K562 (cell line): ENCODE results near the gene ZP3. TPM values are rescaled to one million over a fixed set of nuclear protein-coding genes. Genes with fewer than 3 reads are reported as not detected.
A peak's percentile ranks its signal among the peaks of the same experiment; 100 is the strongest.

ENCODE experiments used
- CHD4 ChIP-seq: fragments of 200-600 bp; sonication (generic); IDR thresholded peaks from 3 replicates; pipeline ENCODE4 v1.6.1; 2012; ENCODE audit warnings: low read depth, mild to moderate bottlenecking, mixed read lengths, low read length, inconsistent platforms; ENCODE audit not compliant: insufficient read depth, insufficient replicate concordance, poor library complexity, severe bottlenecking
- DEAF1 ChIP-seq: fragments of 450-650 bp; formaldehyde crosslinking; IDR thresholded peaks from 2 replicates; pipeline ENCODE4 v1.4.0; 2020; ENCODE audit warnings: mild to moderate bottlenecking, moderate library complexity
- DPF2 ChIP-seq: fragments of 450-650 bp; IDR thresholded peaks from 2 replicates; pipeline ENCODE4 v1.6.1; 2016
- KDM5B ChIP-seq: fragments of 200-600 bp; sonication (generic); IDR thresholded peaks from 2 replicates; pipeline ENCODE4 v1.6.1; 2012; ENCODE audit warnings: low read depth, mild to moderate bottlenecking, moderate library complexity, low read length, control low read depth, inconsistent platforms; ENCODE audit not compliant: insufficient replicate concordance
- MAFG ChIP-seq: fragments of 450-650 bp; conservative IDR thresholded peaks from 2 replicates; pipeline ENCODE4 v1.6.1; 2016; ENCODE audit warnings: missing genetic modification characterization, missing compliant biosample characterization
- MEF2A ChIP-seq: IDR thresholded peaks from 2 replicates; pipeline ENCODE4 v1.6.1; 2011; ENCODE audit warnings: low read depth, mild to moderate bottlenecking, low read length, moderate library complexity; ENCODE audit not compliant: control insufficient read depth
- POLR2G ChIP-seq: fragments of 200-400 bp; formaldehyde crosslinking; IDR thresholded peaks from 2 replicates; pipeline ENCODE4 v1.6.1; 2017; ENCODE audit warnings: low read depth, mild to moderate bottlenecking, antibody characterized with exemption, low read length, moderate library complexity
- POLR3G ChIP-seq: IDR thresholded peaks from 2 replicates; pipeline ENCODE4 v1.6.1; 2011; ENCODE audit not compliant: insufficient read length, insufficient replicate concordance; ENCODE audit errors: extremely low read depth
- SREBF2 ChIP-seq: sonication (generic); formaldehyde crosslinking; IDR thresholded peaks from 2 replicates; pipeline ENCODE4 v1.4.0; 2020; ENCODE audit warnings: mild to moderate bottlenecking, missing genetic modification reagents
- STAG1 ChIP-seq: sonication (generic); formaldehyde crosslinking; IDR thresholded peaks from 2 replicates; pipeline ENCODE4 v1.5.0; 2020; ENCODE audit warnings: missing genetic modification reagents, borderline replicate concordance
- THRAP3 ChIP-seq: fragments of 450-650 bp; IDR thresholded peaks from 2 replicates; pipeline ENCODE4 v1.6.1; 2016; ENCODE audit warnings: mild to moderate bottlenecking, inconsistent platforms, borderline replicate concordance
- ZEB2 ChIP-seq: fragments of 450-650 bp; IDR thresholded peaks from 2 replicates; pipeline ENCODE4 v1.6.1; 2016
- ZFP1 ChIP-seq: fragments of 450-650 bp; formaldehyde crosslinking; IDR thresholded peaks from 2 replicates; pipeline ENCODE4 v1.4.0; 2020; ENCODE audit warnings: mild to moderate bottlenecking, mixed read lengths
- ZFP36 ChIP-seq: fragments of 150-350 bp; IDR thresholded peaks from 2 replicates; pipeline ENCODE4 v1.6.1; 2018; ENCODE audit warnings: low read length, low read depth; ENCODE audit not compliant: partially characterized antibody
- ZFPM2 ChIP-seq: fragments of 250-450 bp; sonication (Bioruptor Pico); IDR thresholded peaks from 2 replicates; pipeline ENCODE4 v1.5.1; 2022; ENCODE audit warnings: mild to moderate bottlenecking
- ZNF239 ChIP-seq: fragments of 250-450 bp; sonication (Bioruptor Pico); IDR thresholded peaks from 2 replicates; pipeline ENCODE4 v1.4.0; 2020; ENCODE audit warnings: mild to moderate bottlenecking
- ZNF253 ChIP-seq: fragments of 250-450 bp; sonication (Bioruptor Pico); conservative IDR thresholded peaks from 2 replicates; pipeline ENCODE4 v1.6.1; 2021; ENCODE audit warnings: mild to moderate bottlenecking
- ZNF436 ChIP-seq: fragments of 250-450, 450-650 bp; sonication (Bioruptor Pico); formaldehyde crosslinking; IDR thresholded peaks from 2 replicates; pipeline ENCODE4 v1.7.0; 2020; ENCODE audit warnings: mild to moderate bottlenecking
- polyA plus RNA-seq, 8 experiments: library from polyadenylated mRNA; depleted of rRNA in 4 of 8; stranded (reverse) in 5 of 8; unstranded in 3 of 8; fragments of >200 nt; fragmentation: Nextera tagmentation in 2 of 8; fragmentation: Illumina TruSeq in 1 of 8; extraction: Ambion mirVana in 2 of 8; extraction: Trizol in 1 of 8; gene quantifications; 2 replicates each; pipeline versions ENCODE4 v1.2.1 to v1.2.3, GENCODE V29; 2011 to 2014; ENCODE audit warnings: inconsistent platforms in 1 of 8, missing spikeins in 1 of 8
- total RNA-seq, 7 experiments: library from RNA; depleted of rRNA in 6 of 7; stranded (reverse); fragments of >200 nt in 6 of 7; fragmentation: Illumina TruSeq in 2 of 7; extraction: Trizol in 2 of 7; gene quantifications; 2 replicates each; pipeline versions ENCODE4 v1.2.1 to v1.2.3, GENCODE V29; 2011 to 2021; ENCODE audit warnings: low replicate concordance in 1 of 7
- TF ChIP-seq, protein P1 (sequence below), 3 experiments: fragments of 200-800 bp in 1 of 3; sonication (Bioruptor generic) in 1 of 3; sonication (generic) in 1 of 3; formaldehyde crosslinking in 1 of 3; IDR thresholded peaks; 2 replicates each; pipeline versions ENCODE4 v1.6.1 to v1.8.0; 2016 to 2022; ENCODE audit warnings: mild to moderate bottlenecking in 2 of 3, missing compliant biosample characterization in 2 of 3, missing genetic modification characterization in 2 of 3, missing genetic modification reagents in 1 of 3
- TF ChIP-seq, protein P2 (sequence below): IDR thresholded peaks from 2 replicates; pipeline ENCODE4 v1.6.1; 2016; ENCODE audit warnings: missing genetic modification characterization, missing compliant biosample characterization
- TF ChIP-seq, protein P3 (sequence below): fragments of 450-650 bp; IDR thresholded peaks from 2 replicates; pipeline ENCODE4 v1.6.1; 2016; ENCODE audit warnings: borderline replicate concordance

Gene ZP3
- total and polyA plus RNA-seq, 9 of the 15 experiments (the other 6 are each of a cell fraction or from before 2014, with no cell fraction given) = 1.4 to 3.8 (median 2.4) TPM

DNA sequence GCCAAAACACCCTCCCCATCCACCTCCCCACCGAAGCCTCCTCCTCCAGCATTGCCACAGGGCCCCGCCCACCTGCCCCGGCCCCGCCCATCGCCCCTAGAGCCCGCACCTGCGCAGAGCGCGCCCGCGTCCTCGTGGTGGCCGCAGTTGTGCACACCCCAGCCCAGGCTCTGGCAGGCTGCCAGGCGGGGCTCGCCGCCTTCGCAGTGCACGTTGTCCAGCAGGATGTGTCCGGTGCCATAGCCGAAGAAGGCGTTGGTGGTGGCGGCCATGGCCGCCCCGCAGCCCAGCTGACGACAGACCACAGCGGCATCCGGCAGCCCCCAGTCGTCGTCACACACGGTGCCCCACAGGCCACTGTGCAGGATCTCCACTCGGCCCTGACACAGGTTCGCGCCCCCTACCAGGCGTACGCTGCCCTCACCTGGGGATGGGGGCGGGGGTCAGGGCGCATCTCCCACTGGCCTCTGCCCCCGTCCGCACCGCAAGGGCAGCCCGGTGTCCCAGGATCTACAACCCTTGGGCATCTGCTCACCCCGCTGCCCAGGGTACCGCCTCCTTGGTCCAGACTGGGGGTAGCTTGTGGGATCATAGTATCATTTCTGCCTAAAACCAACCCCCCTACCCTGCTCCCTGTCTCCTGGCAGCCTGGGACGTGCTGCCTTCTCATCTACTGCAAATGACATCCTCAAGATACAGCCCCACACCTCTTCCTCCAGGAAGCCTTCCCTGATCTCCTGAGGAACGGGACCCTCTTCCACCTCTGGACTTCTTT, 27.2 kb upstream of the ZP3 start (continued):
- TF ChIP-seq ZFPM2 (CRISPR knock-in tag) = 0 out of 2 replicates have a peak, but pooled peaks have one; percentile 84
- no peak; the same call in 1 of the 2 replicates for TF ChIP-seq ZNF239 (CRISPR knock-in tag)
- TF ChIP-seq KDM5B = peak; percentile 62
- TF ChIP-seq MEF2A = no peak
- no peak for TF ChIP-seq ZFP1 (CRISPR knock-in tag)
- TF ChIP-seq DPF2 = peak; percentile 22; the same call in 1 of the 2 replicates
- peak; percentile 41 for TF ChIP-seq CHD4
- TF ChIP-seq SREBF2 (CRISPR knock-in tag) = 0 out of 2 replicates have a peak, but pooled peaks have one; percentile 68
- TF ChIP-seq POLR3G = no peak
- no peak for TF ChIP-seq DEAF1 (CRISPR knock-in tag)
- 0 out of 2 replicates have a peak, but pooled peaks have one; percentile 54 for TF ChIP-seq THRAP3
- TF ChIP-seq, protein P1, sequence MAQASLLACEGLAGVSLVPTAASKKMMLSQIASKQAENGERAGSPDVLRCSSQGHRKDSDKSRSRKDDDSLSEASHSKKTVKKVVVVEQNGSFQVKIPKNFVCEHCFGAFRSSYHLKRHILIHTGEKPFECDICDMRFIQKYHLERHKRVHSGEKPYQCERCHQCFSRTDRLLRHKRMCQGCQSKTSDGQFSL (CRISPR knock-in tag; IDR thresholded peaks at IDR 0.05) = no peak
- TF ChIP-seq, protein P1 (tag; IDR thresholded peaks at IDR 0.05) = no peak
- TF ChIP-seq POLR2G = peak; percentile 96
- no peak for TF ChIP-seq ZEB2
- TF ChIP-seq, protein P2, sequence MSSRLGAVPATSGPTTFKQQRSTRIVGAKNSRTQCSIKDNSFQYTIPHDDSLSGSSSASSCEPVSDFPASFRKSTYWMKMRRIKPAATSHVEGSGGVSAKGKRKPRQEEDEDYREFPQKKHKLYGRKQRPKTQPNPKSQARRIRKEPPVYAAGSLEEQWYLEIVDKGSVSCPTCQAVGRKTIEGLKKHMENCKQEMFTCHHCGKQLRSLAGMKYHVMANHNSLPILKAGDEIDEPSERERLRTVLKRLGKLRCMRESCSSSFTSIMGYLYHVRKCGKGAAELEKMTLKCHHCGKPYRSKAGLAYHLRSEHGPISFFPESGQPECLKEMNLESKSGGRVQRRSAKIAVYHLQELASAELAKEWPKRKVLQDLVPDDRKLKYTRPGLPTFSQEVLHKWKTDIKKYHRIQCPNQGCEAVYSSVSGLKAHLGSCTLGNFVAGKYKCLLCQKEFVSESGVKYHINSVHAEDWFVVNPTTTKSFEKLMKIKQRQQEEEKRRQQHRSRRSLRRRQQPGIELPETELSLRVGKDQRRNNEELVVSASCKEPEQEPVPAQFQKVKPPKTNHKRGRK (tag) = no peak
- no peak for TF ChIP-seq MAFG (tag)
- TF ChIP-seq STAG1 (CRISPR knock-in tag) = no peak
- TF ChIP-seq ZNF436 (CRISPR knock-in tag) = peak; percentile 93
- TF ChIP-seq ZNF253 = no peak
- peak; percentile 100 for TF ChIP-seq ZFP36
- TF ChIP-seq, protein P3, sequence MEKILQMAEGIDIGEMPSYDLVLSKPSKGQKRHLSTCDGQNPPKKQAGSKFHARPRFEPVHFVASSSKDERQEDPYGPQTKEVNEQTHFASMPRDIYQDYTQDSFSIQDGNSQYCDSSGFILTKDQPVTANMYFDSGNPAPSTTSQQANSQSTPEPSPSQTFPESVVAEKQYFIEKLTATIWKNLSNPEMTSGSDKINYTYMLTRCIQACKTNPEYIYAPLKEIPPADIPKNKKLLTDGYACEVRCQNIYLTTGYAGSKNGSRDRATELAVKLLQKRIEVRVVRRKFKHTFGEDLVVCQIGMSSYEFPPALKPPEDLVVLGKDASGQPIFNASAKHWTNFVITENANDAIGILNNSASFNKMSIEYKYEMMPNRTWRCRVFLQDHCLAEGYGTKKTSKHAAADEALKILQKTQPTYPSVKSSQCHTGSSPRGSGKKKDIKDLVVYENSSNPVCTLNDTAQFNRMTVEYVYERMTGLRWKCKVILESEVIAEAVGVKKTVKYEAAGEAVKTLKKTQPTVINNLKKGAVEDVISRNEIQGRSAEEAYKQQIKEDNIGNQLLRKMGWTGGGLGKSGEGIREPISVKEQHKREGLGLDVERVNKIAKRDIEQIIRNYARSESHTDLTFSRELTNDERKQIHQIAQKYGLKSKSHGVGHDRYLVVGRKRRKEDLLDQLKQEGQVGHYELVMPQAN = peak; percentile 81
